ENCODE data around the gene NCF2.
A peak's percentile ranks its signal among the peaks of the same experiment; 100 is the strongest.

Gene NCF2

DNA sequence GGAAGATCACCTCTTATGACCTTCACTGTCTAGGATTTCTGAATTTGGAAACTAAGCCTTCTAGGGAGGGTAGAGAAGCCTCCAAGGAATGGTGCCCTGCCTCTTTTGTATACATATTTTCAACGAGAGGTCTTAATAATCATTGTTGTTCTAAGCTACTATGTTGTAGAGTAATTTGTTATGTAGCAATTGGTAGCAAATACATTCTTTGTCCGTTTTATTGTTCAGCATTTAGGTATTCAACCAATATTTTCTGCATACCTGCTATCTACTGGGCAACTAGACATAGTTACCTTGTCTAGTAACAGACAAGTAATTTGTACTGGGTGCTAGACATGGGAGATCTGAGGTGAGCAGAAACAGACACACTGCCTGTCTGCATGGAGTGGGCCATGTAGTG is 20.8 kb upstream of the NCF2 start:
- no peak for DNase-seq

DNA sequence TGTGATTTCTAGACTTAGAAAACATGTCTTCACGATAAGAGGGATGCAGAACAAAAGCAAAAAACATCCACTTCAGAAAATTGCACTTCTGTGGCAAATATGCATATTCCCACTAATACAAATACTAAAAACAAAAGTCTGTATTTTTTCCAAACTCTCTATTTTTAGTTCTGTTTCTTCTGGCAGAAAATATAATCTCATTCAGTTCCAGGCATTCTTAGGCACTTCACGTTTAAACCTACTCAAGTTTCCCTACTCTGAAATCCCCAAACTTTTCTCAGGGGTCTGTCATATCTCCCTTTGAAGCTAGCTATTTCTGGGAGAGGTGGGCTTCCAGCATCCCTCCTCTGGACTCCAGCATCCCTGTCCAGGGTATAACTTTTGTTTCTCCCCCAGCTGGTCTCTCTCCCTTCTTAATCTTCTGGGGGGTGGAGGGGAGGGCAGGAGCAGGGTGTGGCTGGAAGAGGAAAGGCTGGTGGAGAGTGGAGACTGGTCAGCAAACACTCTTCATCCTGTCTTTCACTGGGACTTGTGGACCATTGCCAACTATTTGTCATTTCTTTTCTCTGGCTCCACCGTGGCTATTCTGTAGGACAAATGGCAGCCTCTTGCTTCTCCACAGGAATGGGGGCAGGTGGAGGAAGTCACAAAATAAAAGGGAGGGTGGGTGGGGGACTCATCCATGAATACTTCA is 19.6 kb upstream of the NCF2 start:
- DNase-seq = no peak

GRCh38 chr1:183609313-183609712 is 19.1 kb upstream of the NCF2 start:
- DNase-seq = peak; percentile 94 to 96

- DNase-seq = no peak
Observed at GRCh38 chr1:183607322-183607980, 17.2 kb upstream of the NCF2 start.

- no peak for DNase-seq
Observed at GRCh38 chr1:183605904-183606303, 15.6 kb upstream of the NCF2 start.

- peak in 1 of 2 experiments; percentile 35 for DNase-seq
Observed at GRCh38 chr1:183604815-183605214, 14.6 kb upstream of the NCF2 start.

DNA sequence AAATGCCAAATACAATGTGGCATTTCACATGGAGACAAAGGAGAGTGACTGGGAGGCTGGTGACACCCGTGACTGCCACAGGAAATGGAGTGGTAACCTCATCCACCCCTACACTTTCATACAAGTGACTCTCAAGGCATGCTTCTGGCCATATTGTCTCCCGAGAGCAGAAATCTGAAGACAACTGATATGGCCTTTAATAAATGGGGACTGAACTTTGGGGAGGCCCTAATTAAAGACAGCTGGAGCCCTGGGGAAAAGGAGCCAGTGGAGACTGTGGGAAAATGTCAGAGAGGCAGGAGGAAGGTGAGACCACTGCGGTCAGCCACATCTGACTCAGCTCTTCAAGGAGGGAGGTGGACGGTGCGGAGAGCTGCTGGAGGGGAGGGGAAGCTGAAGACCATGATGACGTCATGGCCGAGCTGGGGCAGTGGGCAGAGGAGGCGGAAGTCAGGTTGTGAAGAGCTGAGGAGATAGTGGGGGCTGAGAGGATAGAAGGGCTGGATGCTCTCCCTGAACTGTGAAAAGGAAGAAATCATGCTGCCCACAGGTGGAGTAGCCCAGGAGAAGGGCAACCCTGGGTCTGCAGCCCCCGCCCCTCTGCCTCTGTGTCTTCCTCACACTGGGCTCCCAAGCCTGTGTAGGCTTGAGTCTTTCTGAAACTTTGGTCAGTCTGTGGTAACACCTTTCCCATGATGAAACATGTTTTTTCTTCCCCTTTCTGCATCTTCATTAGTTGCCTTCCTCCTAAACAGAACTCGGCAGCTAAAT is 14.0 kb upstream of the NCF2 start:
- DNase-seq = peak; percentile 47 to 59

GRCh38 chr1:183602510-183602909 is 12.3 kb upstream of the NCF2 start:
- no peak for DNase-seq

DNA sequence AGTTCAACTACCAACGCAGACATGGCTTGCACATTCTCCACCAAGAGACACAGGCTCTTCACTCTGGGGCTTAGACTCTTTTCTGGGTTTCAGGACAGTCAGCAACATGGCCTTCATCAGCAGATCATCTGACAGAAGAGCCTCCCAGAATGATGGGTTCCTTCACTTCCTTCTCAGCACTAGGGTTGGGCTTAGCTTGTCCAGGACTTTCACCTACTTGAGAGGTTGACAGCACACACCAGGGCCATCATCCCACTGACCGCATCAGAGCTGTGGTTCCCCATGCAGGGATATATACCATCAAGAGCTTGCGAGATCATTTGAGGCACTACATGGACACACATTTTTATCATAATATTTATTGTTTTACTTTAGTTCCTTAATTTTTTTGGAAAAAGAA is 10.4 kb upstream of the NCF2 start:
- DNase-seq = no peak

GRCh38 chr1:183600136-183600535 is 9.9 kb upstream of the NCF2 start:
- no peak for DNase-seq

DNA sequence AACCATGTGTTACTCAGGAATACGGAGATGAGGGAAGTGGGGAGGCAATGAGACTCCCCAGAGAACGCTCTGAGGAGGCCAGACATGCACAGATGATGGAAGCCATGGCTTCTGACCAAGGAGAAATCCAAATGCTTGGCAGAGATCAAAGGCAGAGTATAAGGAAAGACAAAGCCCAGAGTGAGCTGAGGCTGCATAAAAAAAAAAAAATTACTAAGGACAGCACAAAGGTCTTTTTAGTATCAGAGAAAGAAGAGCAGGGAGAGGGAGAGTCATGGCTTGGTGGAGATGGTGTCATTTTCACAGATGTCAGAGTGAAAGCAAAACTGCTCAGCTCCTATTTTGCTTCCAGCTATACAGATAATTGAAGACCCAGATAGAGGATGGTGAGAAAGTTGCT is 8.1 kb upstream of the NCF2 start:
- no peak for DNase-seq

GRCh38 chr1:183597656-183598347 is 7.5 kb upstream of the NCF2 start:
- no peak for DNase-seq

GRCh38 chr1:183596500-183596899 is 6.2 kb upstream of the NCF2 start:
- no peak for DNase-seq

DNA sequence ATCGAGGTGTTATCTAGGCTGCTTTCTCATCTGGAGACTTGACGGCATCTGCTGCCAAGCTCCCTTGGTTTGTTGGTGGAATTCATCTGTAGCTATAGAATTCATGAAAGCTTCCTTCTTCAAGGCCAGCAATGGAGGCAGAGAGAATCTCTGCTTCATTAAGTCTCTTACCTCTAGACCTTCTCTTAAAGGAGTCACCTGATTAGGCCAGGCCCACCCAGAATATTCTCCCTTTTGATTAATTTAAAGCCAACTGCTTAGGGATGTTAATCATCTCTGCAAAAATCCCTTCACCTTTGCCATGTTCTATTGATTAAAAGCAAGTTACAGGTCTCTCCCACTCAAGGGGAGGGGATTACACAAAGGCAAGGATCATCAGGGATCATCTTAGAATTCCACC is 5.3 kb upstream of the NCF2 start:
- no peak for DNase-seq

- peak; percentile 74 to 76 for DNase-seq
Observed at GRCh38 chr1:183593356-183593755, 3.1 kb upstream of the NCF2 start.

DNA sequence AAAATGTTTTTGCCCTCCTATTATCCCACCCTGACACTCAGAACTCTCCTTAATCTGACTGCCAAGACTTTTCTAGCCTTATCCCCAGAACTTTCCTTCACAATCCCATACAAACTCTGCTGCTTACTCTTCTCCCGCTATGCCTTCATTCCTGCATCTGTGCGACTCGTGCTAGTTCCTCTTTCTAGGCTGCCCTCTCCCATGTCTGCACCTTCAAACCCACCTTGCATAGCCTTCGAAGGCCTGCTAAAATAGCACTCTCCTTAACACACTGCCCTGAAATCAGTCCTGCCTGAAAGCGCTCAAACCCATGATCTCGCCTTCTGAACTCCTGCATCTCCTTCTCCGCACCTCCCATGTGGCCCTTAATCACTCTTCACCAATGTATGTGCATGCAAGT is 2.5 kb upstream of the NCF2 start:
- no peak for DNase-seq

- no peak for DNase-seq
Observed at GRCh38 chr1:183589874-183590243, 400 bp downstream of the NCF2 start.

GRCh38 chr1:183589384-183589783 is 875 bp downstream of the NCF2 start:
- DNase-seq = no peak

DNA sequence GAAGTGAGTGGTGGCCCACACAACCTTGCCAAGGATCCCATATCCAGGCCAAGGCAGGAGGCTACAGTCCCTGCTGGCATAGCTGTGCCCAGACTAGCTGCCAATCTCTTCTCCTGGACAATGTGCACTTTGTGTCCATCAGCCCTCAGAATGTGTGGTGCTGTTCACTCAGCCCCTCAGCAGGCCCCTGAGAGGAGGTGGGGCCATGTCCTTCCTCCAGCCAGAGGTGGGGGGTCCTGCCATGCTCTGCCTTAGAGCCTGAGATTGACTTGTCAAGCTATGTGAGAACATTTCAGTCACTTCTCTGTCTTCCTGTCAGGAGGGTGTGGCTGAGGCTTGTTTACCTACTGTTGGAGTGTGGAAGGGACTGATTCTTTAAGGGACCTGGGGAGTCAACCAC is 1.4 kb downstream of the NCF2 start:
- DNase-seq = no peak

GRCh38 chr1:183586926-183587325 is 3.3 kb downstream of the NCF2 start:
- DNase-seq = no peak

DNA sequence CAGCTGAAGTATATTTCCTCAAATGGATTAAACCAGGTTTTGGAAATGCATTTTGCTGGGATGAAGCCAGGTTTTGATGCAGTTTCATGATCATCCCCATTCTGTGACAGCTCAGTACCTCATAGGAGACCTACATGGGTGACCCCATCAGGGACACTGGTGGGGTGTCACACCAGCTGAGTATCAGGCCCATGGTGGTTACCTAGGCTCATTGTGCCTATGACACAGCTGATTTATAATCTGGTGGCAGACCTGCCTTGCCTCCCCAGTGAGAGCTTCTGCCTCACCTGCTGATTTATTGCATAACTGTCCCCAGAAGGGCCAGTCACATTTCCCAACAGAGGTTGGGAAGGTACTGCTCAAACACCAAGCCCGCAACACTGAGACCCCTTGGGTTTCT is 3.8 kb downstream of the NCF2 start:
- DNase-seq = no peak

DNA sequence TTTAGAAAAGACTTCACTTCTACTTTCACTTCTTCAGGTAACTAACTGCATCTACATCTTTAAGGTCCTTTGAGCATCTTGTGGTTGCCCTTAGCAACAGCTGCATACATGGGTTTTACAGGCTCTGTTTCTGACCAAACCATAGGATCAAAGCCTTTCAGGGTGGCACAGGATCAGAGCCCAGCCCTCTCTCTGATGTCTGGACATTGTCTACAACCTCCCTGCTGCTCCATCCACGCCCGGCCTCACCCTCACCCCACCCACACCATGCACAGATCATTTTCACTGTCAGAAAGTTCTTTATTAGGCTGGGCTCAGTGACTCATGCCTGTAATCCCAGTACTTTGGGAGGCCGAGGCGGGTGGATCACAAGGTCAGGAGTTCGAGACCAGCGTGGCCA is 5.2 kb downstream of the NCF2 start:
- no peak for DNase-seq

- no peak for DNase-seq
Observed at GRCh38 chr1:183584147-183584546, 6.1 kb downstream of the NCF2 start.

DNA sequence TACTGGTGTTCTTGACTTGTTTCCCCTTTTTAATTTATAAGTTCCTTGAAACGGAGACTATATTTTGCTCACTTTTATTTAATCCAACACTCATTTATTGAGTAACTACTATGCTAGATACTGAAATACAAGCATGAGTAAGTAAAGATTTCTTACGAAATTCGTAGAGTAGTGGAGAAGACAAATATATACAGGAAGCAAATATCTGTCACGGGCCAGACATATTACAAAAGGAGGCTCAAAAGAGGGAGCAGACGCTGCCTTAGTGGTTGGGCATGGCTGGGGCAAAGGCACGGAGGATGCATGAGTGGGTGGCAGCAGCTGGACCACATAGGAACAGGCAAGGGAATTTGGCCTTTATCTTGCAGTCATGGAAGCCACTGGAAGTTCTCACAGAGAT is 6.8 kb downstream of the NCF2 start:
- DNase-seq = peak; percentile 68 to 81
